Adipocyte (in vitro differentiated cells): Measurements from ENCODE around the gene CSGALNACT2.

Experiments
- DNase-seq: peaks from one replicate; pipeline ENCODE4 v3.0.0-alpha.2; 2015; ENCODE audit warnings: low read depth
- H3K27me3 ChIP-seq: replicated peaks from 2 replicates; pipeline ENCODE4 v1.7.0; 2013; ENCODE audit warnings: mild to moderate bottlenecking, low read length, moderate library complexity; ENCODE audit not compliant: control insufficient read depth, insufficient read depth
- H3K36me3 ChIP-seq: 2 replicates; pipeline ENCODE4 v1.7.0; 2013; ENCODE audit warnings: low read length, mild to moderate bottlenecking, moderate library complexity; ENCODE audit not compliant: control insufficient read depth, insufficient read depth, severe bottlenecking
- H3K4me1 ChIP-seq: 2 replicates; pipeline ENCODE4 v1.7.0; 2013; ENCODE audit warnings: mild to moderate bottlenecking, low read length, moderate library complexity; ENCODE audit not compliant: control insufficient read depth, insufficient read depth
- H3K4me3 ChIP-seq: 2 replicates; pipeline ENCODE4 v1.7.0; 2013; ENCODE audit warnings: mild to moderate bottlenecking, low read length, moderate library complexity
- H3K9ac ChIP-seq: 2 replicates; pipeline ENCODE4 v1.7.0; 2013; ENCODE audit warnings: mild to moderate bottlenecking, low read length, moderate library complexity
- H3K9me3 ChIP-seq: 2 replicates; pipeline ENCODE4 v1.7.0; 2013; ENCODE audit warnings: mild to moderate bottlenecking, low read length, moderate library complexity; ENCODE audit not compliant: control insufficient read depth

Gene CSGALNACT2

DNA sequence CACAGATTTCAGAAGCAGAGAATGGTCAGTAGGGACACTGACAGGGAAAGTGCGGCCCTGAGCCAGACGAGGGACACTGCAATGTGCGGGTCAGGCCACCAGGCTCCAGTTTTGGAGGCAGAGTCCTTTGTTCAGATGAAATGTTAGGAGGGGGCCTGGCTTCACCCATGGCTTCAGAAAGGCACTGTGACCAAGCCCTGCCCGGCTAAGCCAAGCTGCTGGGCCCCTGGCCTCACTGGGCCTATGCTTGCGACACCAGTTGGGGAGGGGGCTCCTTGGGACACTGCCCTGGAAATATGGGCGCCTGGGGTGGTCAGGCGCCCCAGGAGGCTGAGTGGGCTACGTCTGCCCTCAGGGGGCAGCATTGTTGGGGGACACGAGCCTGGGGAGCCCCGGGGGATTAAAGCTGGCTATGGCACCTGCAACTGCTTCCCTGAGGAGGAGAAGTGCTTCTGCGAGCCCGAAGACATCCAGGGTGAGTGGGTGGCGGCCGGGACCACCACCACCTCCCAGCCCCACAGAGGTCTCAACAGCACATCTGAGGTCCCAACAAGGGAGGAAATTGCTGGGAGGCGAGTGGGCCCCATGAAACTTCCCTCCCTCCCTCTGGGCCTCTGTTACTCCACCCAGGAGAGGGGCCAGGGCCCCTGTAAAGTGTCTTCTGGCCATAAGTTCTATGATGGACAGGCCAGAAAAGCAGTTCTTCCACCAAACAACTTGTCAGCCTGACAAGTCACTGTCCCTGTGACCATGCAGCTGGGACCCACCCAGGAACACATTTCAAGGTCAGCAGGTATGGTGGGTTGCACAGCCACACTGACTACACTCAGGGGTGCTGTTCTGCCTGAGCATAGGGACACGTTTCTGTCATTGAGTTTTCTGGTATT is 24.8 kb upstream of the CSGALNACT2 start:
- Histone ChIP-seq H3K4me1 (peaks cover 7% of the 10 kb centered on the region), H3K9ac (no peak overlapping the region), H3K27me3 (peaks cover 5% of the 10 kb centered on the region), H3K4me3 (no peak overlapping the region), H3K36me3 (no peaks in the 10 kb centered on the region), H3K9me3 (no peaks in the 10 kb centered on the region)
- no peak for DNase-seq

GRCh38 chr10:43114088-43114742 is 24.0 kb upstream of the CSGALNACT2 start:
- H3K36me3 ChIP-seq = no peaks in the 10 kb centered on the region
- no peak for DNase-seq
- peaks cover 7% of the 10 kb centered on the region for H3K4me1 ChIP-seq

DNA sequence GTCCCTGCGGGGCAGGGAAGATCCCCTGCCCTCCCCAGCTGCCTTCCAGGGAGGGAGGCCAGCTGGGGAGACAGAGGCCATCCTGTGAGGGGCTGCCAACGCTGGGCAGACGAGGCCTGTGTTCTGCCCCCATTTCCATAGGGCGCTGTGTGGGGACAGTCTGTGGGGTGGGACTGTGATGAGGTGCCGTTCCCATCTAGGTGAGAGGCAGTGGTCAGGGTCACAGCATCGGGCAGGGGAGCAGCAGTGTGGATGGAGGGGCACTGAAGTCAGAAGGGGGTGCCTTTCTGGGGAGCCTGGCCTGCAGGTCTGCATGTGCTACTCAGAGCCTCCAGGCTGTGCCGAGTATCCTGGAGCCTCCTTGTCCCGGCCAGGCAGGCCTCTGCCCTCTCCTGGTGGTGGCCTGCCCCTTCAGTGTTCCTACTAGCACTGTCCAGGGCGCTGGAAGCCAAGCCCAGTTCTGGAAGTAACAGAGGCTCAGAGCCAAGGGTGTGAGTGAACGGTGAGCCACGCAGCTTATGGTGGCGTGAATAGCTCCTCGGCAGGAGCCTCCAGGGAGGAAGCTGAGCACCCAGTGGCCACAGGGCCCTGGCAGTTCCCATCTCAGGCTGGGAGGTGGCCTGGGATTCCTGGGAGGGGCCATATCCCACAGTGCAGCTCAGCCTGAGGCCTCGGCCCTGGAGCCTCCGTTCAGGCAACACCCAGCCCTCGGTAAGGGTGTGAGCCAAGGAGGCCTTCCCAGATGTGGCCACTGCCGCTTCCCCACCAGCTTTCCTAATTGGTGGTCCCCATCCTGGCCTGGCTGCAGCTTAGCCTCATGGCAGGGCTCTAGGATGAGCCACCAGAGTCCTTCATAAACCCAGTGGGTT is 23.3 kb upstream of the CSGALNACT2 start:
- peaks cover 6% of the 10 kb centered on the region for H3K4me1 ChIP-seq
- no peak overlapping the region for H3K4me3 ChIP-seq
- H3K27me3 ChIP-seq = peaks cover 8% of the 10 kb centered on the region
- no peak overlapping the region for H3K9ac ChIP-seq
- DNase-seq = no peak
- H3K36me3 ChIP-seq = no peaks in the 10 kb centered on the region
- no peaks in the 10 kb centered on the region for H3K9me3 ChIP-seq

More at GRCh38 chr10:43114088-43114742, 24.0 kb upstream of the CSGALNACT2 start:
- Histone ChIP-seq H3K9ac (no peak overlapping the region), H3K9me3 (no peaks in the 10 kb centered on the region), H3K27me3 (peaks cover 8% of the 10 kb centered on the region), H3K4me3 (no peak overlapping the region)

GRCh38 chr10:43115881-43116595 is 22.2 kb upstream of the CSGALNACT2 start:
- Histone ChIP-seq H3K36me3 (no peaks in the 10 kb centered on the region), H3K4me3 (no peak overlapping the region), H3K9ac (no peak overlapping the region), H3K4me1 (no peaks in the 10 kb centered on the region), H3K9me3 (no peaks in the 10 kb centered on the region), H3K27me3 (peaks cover 8% of the 10 kb centered on the region)
- DNase-seq = no peak

DNA sequence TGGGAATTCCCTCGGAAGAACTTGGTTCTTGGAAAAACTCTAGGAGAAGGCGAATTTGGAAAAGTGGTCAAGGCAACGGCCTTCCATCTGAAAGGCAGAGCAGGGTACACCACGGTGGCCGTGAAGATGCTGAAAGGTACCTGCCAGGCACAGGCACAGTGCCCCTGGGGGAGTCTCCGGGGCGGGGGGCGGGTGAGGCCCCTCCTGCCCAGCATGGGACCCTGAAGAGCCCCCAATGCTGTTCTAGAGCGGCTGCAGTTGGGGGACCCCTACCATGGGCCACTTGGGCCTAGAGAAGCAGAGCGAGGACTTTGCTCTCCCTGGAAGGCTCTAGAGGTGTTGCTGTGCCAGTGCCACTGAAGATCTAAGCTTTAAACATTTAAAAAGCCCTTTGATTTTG is 21.6 kb upstream of the CSGALNACT2 start:
- H3K4me1 ChIP-seq = no peaks in the 10 kb centered on the region
- no peak for DNase-seq
- peaks cover 8% of the 10 kb centered on the region for H3K27me3 ChIP-seq

DNA sequence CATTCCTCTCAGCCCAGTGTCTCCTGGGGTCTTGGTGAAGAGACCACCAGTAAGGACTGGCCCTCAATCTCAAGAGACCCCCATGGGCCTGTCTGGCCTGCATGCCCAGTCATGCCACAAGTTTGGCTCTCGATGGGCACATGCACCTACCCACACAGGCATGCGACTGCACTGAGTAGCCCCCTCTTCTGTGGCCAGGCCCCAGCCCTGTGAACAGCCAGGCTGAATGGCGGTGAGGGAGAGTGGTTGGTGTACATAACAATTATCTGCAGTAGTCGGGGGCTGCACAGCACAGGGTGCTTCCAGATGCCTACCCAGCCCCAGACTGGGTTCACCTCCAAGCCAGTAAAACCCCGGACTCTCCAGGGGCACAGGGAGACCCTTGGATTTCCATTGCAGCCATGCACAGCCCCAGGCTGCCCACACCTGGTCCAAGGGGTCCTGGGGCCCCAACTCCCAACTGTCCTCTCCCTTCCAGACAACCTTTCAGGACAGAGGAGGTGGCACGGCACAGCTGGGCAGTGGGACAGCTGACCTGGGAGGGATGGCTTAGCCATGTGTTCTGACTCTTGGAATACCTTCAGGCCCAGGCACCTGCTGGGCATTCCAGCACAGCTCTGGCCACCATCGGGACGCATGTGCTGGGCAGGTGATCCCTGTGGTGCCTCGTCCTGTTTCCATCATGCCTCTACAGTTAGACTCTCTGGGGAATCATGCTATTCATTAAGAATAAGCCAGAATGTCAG is 21.0 kb upstream of the CSGALNACT2 start:
- Histone ChIP-seq H3K36me3 (no peaks in the 10 kb centered on the region), H3K9me3 (no peaks in the 10 kb centered on the region), H3K4me1 (no peaks in the 10 kb centered on the region), H3K27me3 (peaks cover 8% of the 10 kb centered on the region), H3K4me3 (no peak overlapping the region), H3K9ac (no peak overlapping the region)
- DNase-seq = no peak

More for the DNA sequence above, 21.6 kb upstream of the CSGALNACT2 start:
- no peak overlapping the region for H3K4me3 ChIP-seq
- H3K36me3 ChIP-seq = no peaks in the 10 kb centered on the region
- H3K9ac ChIP-seq = no peak overlapping the region
- H3K9me3 ChIP-seq = no peaks in the 10 kb centered on the region

DNA sequence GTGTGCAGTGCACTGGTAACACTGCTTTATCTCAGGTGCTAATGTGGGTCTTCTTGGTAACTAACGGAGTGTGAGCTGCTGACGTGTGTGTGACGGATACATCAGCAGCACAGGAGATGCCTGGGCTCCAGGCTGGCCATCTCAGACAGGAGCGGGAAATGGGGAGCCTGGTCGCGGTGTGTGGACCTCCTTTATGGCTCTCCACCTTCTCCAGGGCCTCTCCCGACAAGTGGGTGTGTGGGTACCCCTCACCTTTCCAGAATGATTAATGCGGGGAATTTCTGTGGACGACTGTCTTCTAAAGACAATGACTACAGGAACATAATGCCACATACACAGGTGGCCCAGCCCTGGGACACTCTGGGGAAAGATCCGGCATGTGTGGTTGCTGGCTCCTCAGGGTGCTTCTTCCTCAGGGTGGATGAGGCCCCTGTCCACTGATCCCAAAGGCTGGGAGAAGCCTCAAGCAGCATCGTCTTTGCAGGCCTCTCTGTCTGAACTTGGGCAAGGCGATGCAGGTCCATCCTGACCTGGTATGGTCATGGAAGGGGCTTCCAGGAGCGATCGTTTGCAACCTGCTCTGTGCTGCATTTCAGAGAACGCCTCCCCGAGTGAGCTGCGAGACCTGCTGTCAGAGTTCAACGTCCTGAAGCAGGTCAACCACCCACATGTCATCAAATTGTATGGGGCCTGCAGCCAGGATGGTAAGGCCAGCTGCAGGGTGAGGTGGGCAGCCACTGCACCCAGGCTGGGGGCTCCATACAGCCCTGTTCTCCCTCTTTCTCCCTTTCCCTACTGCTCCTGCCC is 20.3 kb upstream of the CSGALNACT2 start:
- H3K9me3 ChIP-seq = no peaks in the 10 kb centered on the region
- no peak for DNase-seq

GRCh38 chr10:43118631-43119415 is 19.4 kb upstream of the CSGALNACT2 start:
- Histone ChIP-seq H3K4me1 (no peaks in the 10 kb centered on the region), H3K9me3 (no peaks in the 10 kb centered on the region), H3K4me3 (no peak overlapping the region), H3K9ac (no peak overlapping the region), H3K36me3 (no peaks in the 10 kb centered on the region), H3K27me3 (peaks cover 8% of the 10 kb centered on the region)
- no peak for DNase-seq

More for the DNA sequence above, 20.3 kb upstream of the CSGALNACT2 start:
- no peak overlapping the region for H3K9ac ChIP-seq
- no peaks in the 10 kb centered on the region for H3K36me3 ChIP-seq
- peaks cover 8% of the 10 kb centered on the region for H3K27me3 ChIP-seq
- no peak overlapping the region for H3K4me3 ChIP-seq
- no peaks in the 10 kb centered on the region for H3K4me1 ChIP-seq

GRCh38 chr10:43119416-43120115 is 18.7 kb upstream of the CSGALNACT2 start:
- Histone ChIP-seq H3K36me3 (no peaks in the 10 kb centered on the region), H3K4me3 (no peak overlapping the region), H3K9me3 (no peaks in the 10 kb centered on the region), H3K4me1 (peaks cover under 1% of the 10 kb centered on the region), H3K27me3 (peaks cover 8% of the 10 kb centered on the region), H3K9ac (no peak overlapping the region)
- DNase-seq = no peak
